Endodermal cell (in vitro differentiated cells): ENCODE results near the gene SUPT20HL1. TPM values are rescaled to one million over a fixed set of nuclear protein-coding genes. Genes with fewer than 3 reads are reported as not detected.

Source experiments
- DNase-seq: peaks from one replicate; pipeline ENCODE4 v3.0.0-alpha.2; 2017
- H3K27ac ChIP-seq: 2 replicates; pipeline ENCODE4 v1.5.1; 2013; ENCODE audit warnings: mild to moderate bottlenecking, low read depth, low read length, moderate library complexity
- H3K27me3 ChIP-seq: 2 replicates; pipeline ENCODE4 v1.6.1; 2013; ENCODE audit warnings: mild to moderate bottlenecking, low read length, moderate library complexity; ENCODE audit not compliant: insufficient read depth, control insufficient read depth, poor library complexity, severe bottlenecking
- H3K36me3 ChIP-seq: 2 replicates; pipeline ENCODE4 v1.7.0; 2013; ENCODE audit warnings: mild to moderate bottlenecking, low read length, moderate library complexity; ENCODE audit not compliant: control insufficient read depth, insufficient read depth
- H3K4me1 ChIP-seq: one replicate; pipeline ENCODE4 v1.7.0; 2013; ENCODE audit warnings: low read length; ENCODE audit not compliant: control insufficient read depth, insufficient read depth
- H3K4me3 ChIP-seq: 2 replicates; pipeline ENCODE4 v1.5.1; 2013; ENCODE audit warnings: mild to moderate bottlenecking, low read length, moderate library complexity
- H3K9ac ChIP-seq: 2 replicates; pipeline ENCODE4 v1.6.1; 2013; ENCODE audit warnings: mild to moderate bottlenecking, low read length, moderate library complexity; ENCODE audit not compliant: poor library complexity, severe bottlenecking; ENCODE audit errors: extremely low read depth
- H3K9me3 ChIP-seq: 2 replicates; pipeline ENCODE4 v1.6.1; 2013; ENCODE audit warnings: mild to moderate bottlenecking, low read length, moderate library complexity; ENCODE audit not compliant: control insufficient read depth
- H3K27ac Mint-ChIP-seq: 2 replicates; pipeline ENCODE4 v1.8.0; 2020; ENCODE audit warnings: mixed read lengths
- H3K27me3 Mint-ChIP-seq: 2 replicates; pipeline ENCODE4 v1.8.0; 2021; ENCODE audit warnings: mild to moderate bottlenecking, mixed read lengths; ENCODE audit not compliant: insufficient read depth
- H3K36me3 Mint-ChIP-seq: 2 replicates; pipeline ENCODE4 v1.8.0; 2020; ENCODE audit warnings: low read depth, mixed read lengths
- H3K4me1 Mint-ChIP-seq: 2 replicates; pipeline ENCODE4 v1.8.0; 2020; ENCODE audit warnings: mixed read lengths
- H3K4me3 Mint-ChIP-seq: 2 replicates; pipeline ENCODE4 v1.8.0; 2020; ENCODE audit warnings: mild to moderate bottlenecking, moderate library complexity, mixed read lengths
- H3K9me3 Mint-ChIP-seq: 2 replicates; pipeline ENCODE4 v1.8.0; 2020; ENCODE audit warnings: mild to moderate bottlenecking, mixed read lengths
- CTCF ChIP-seq: fragments of 200-600 bp; sonication (generic); conservative IDR thresholded peaks from 2 replicates; pipeline ENCODE4 v1.5.0; 2021; ENCODE audit warnings: antibody characterized with exemption, mild to moderate bottlenecking
- total RNA-seq, 2 donors: library from RNA; stranded (reverse); fragmentation: NEBNext Ultra II Directional in 1 of 2; extraction: Animal tissue kit (Norgen Biotek cat#: 25700) in 1 of 2; gene quantifications; 2 replicates in 1 of 2; 3 replicates in 1 of 2; pipeline ENCODE4 v1.2.1, GENCODE V29; 2021

SUPT20HL1 gene
- total RNA-seq, 2 donors from 2014 or later: 0.09 TPM; not detected in 1

GRCh38 chrX:24405959-24406358 lies 45.5 kb downstream of the SUPT20HL1 start:
- Mint-ChIP-seq H3K27me3 (peaks cover 29% of the 10 kb centered on the region), H3K27ac (no peak overlapping the region), H3K9me3 (no peaks in the 10 kb centered on the region), H3K4me3 (no peak overlapping the region), H3K36me3 (no peaks in the 10 kb centered on the region), H3K4me1 (peaks cover 6% of the 10 kb centered on the region)
- TF ChIP-seq CTCF: no peak
- Histone ChIP-seq H3K27me3 (no peaks in the 10 kb centered on the region), H3K9me3 (no peaks in the 10 kb centered on the region), H3K36me3 (no peaks in the 10 kb centered on the region), H3K27ac (no peak overlapping the region), H3K9ac (no peak overlapping the region), H3K4me1 (no peaks in the 10 kb centered on the region), H3K4me3 (no peak overlapping the region)
- DNase-seq: no peak

Other genes starting within 250 kb of the SUPT20HL1 start
- 10 to 100 TPM; 20.3 to 51.0 TPM for gene ZFX, start 210.9 kb upstream of the SUPT20HL1 start, total RNA-seq
- not detected for gene SUPT20HL2, start 46.6 kb upstream of the SUPT20HL1 start, total RNA-seq
- gene PDK3, start 104.6 kb downstream of the SUPT20HL1 start, total RNA-seq: 10 to 100 TPM; 14.9 to 21.9 TPM